Stimulated activated CD8-positive, alpha-beta memory T cell treated with anti-CD3 and anti-CD28 coated beads, Interleukin-4, amount 100 ng/mL, for 48 hours (primary cell): ENCODE results near the gene GPR17.

Experiments used
- DNase-seq: peaks from one replicate; pipeline ENCODE4 v3.0.0-alpha.2; 2020

Gene GPR17

GRCh38 chr2:127700527-127701192, 54.7 kb downstream of the GPR17 start:
- DNase-seq = peak; percentile 51

GRCh38 chr2:127701193-127701650, 55.3 kb downstream of the GPR17 start, which contains the start of gene SFT2D3:
TSS of gene SFT2D3 (plus strand) at chr2:127701497. CDS start at chr2:127701529, 32 bp downstream.
- DNase-seq = peak; percentile 92

GRCh38 chr2:127701651-127702394, 55.9 kb downstream of the GPR17 start:
- DNase-seq = peak; percentile 82
